HG03520 (cell line): ENCODE measurements around the gene CYP27B1.
A peak's percentile ranks its signal among the peaks of the same experiment; 100 is the strongest.
"Not testable (repeated sequence)": the region's sequence is repeated elsewhere in the genome, so short reads cannot be mapped to it uniquely, and the experiment has no call there.

Experiments
- ATAC-seq: cut with Tn5 transposase; IDR thresholded peaks from one replicate; pipeline ENCODE4 v1.9.1; 2021; ENCODE audit warnings: mild to moderate bottlenecking, moderate library complexity; ENCODE audit not compliant: unreplicated experiment

The CYP27B1 gene

GRCh38 chr12:57783861-57784260 lies 17.0 kb upstream of the CYP27B1 start:
- ATAC-seq = no peak

DNA sequence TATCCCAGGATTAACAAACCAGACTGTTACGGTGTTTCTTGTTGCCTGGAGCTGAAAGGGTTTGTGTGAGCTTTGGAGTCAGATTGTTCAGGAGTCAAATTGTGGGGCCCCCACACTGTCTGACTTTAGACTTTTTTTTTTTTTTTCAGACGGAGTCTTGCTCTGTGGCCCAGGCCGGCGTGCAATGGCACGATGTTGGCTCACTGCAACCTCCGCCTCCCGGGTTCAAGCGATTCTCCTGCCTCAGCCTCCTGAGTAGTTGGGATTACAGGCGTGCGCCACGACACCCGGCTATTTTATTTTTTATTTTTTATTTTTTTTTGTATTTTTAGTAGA lies 16.6 kb upstream of the CYP27B1 start:
- ATAC-seq = no peak

DNA sequence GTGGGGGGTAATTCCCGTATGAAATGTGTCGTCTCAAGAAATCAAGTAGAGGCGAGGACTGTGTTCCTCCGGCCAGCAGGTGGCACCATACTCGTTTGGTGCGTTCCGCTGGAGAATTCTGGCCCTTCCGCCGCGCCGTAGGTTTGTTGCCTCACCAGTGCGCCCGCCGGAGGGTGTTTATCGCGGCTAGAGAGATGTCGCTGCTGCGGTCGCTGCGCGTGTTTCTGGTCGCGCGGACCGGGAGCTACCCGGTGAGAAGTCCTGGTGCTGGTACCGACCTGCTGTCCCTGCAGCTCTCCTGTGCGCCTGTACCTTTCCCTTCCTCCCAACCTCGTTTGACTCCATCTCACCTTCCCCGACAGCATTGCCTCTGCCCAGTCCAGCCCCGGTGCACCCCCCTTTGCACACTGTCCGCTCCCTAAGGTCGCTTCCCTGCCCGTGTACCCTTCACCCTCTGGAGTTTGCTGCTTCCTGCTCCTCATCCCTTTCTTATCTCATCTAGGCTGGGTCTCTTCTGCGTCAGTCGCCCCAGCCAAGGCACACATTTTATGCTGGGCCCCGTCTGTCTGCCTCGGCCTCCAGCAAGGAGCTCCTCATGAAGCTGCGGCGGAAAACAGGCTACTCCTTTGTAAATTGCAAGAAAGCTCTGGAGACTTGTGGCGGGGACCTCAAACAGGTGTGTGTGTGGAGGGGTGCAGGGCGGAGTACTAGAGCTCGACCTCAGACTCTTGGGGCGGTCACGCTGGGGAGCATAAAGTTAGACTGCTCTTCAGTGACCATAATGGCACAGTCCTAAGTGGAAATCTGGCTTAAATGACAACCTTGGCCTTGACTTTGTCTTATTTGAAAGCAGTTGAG lies 16.0 kb upstream of the CYP27B1 start, which contains the start of gene TSFM:
TSFM (plus strand) TSS at position 180 of the 858 bp plus-strand sequence; CDS start at position 195, 15 bp downstream.
- peak; percentile 74 for ATAC-seq

GRCh38 chr12:57782243-57782607 lies 15.3 kb upstream of the CYP27B1 start:
- ATAC-seq = peak; percentile 19

GRCh38 chr12:57781801-57782200 lies 14.9 kb upstream of the CYP27B1 start:
- no peak for ATAC-seq

DNA sequence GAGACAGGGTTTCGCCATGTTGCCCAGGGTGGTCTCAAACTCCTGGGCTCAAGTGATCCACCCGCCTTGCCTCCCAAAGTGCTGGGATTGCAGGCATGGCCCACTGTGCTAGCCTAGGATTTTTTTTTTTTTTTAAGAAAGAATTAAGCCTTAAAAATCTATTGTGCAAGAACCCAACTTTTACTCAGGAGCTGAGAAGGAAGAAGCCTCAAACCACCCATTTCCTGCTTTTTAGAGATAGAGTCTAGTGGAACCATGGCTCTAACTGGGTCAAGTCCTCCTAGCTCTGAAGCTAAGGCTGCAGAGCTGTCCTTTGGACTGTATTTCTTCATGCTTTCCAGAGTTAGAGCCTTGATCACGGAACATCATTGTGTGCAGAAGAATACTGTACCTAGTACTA lies 14.4 kb upstream of the CYP27B1 start:
- no peak for ATAC-seq

DNA sequence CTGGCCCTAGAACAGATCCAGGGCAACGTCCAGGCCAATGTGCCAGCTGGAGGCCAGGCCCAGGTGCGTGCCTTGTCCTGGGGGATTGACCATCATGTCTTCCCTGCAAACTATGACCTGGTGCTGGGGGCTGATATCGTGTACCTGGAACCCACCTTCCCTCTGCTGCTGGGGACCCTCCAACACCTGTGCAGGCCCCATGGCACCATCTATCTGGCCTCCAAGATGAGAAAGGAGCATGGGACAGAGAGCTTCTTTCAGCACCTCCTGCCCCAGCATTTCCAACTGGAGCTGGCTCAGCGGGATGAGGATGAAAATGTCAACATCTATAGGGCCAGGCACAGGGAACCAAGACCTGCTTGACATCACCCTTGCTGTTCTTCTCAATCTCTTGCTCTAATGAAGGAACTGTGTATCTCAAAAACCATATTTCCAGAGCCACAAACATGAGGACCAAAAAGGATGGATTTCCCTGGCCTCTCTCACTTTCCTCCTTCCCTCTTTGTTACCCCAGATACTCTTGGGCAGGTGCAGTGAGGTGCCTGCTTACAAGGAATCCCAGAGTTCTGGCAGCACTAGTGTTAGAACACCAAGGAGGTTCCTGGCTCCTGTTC lies 13.5 kb upstream of the CYP27B1 start:
- ATAC-seq = no peak

DNA sequence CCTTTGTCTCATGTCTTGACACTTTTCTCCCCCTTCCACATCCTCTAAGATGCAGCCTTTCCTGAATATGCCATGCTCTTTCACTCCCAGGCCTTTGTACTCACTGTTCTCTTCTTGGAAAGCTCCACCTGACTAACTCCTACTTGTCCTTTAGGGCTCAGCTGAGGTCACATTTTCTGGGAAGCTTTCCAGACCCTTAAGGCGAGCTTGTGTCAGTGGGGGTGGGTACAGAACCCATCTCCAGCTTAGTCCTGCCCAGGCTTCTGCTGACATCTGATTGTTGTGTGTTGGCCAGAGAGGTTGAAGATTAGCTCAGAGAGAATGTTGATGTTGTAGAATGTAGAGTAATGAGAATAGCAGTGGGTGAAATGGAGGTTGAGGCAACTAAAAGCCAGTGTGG lies 12.9 kb upstream of the CYP27B1 start:
- no peak for ATAC-seq

DNA sequence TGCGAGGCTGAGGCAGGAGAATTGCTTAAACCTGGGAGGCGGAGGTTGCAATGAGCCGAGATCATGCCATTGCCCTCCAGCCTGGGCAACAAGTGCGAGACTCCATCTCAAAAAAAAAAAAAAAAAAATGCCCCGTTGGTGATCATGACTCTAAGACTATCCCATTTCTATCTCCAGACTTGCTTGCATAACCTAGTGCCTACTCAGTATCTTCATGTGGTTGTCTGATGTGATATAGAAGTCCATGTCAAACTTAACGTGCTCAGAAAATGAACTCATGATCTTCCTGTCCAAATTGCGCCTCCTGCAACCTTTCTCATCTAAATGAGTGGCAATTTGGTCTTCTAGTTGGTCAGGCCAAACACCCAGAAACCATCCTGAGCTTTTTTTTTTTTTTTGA lies 11.0 kb upstream of the CYP27B1 start:
- no peak for ATAC-seq

DNA sequence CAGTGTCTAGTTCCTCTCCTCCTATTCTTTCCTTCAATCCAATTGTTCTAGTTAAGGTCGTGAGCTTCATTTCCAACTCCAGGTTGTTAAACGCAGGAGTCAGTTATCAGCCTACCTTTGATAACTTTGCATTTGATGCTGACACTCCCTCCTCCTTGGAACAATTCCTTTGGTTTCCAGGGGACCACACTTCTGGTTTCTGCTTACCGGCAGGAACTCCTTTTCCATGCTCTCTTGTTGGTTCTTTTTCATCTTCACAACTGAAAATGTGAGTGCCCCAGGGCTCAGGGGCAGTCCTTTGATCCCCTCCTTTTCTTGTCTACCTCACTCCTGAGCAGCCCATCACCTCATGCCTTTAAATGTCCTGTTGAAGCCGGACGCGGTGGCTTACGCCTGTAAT lies 10.5 kb upstream of the CYP27B1 start:
- no peak for ATAC-seq

DNA sequence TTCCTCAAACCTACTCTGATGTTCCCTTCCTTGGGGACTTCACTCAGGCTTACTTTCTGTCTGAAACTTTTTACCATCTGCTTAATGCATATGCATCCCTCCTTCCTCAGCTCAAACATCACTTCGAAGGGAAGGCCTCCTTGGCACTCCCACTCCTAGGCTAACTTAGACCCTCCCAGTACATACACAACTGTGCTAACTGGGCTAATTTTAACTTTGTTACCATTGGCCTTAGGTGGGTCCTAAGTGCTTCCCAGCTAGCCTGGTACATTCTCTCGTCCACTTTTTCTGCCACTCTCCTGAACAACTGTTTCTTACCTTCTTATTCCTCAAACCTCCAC lies 9.3 kb upstream of the CYP27B1 start:
- no peak for ATAC-seq

DNA sequence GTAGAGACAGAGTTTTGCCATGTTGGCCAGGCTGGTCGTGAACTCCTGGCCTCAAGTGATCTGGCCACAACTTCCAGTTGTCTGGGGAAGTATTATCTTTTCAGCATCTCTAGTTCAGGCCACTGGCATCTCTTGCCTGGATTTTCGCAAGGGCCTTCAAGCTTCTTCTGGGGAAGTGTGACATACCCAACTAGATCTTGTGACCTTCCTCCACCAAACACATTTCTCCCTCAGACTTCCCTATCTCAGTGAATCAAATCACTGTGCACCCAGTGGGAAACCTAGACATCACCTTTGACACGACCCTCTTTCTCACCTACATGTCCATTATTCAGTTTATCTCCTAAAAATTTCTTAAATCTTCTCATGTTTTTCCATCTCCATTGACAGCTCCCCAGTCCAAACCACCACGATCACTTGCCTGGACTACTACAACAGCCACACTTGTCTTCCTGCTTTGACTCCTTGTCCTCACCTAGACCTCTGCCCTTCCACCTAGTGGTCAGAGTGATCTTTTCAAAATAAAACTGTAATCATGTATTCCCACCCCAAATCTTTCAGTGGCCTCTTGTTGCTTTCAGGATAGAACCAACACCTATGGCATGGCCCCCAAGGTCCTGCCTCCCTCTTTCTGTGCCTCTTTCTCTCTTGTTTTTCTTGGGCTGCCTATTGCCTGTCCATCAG lies 8.8 kb upstream of the CYP27B1 start:
- ATAC-seq = no peak

GRCh38 chr12:57775044-57775443 lies 8.2 kb upstream of the CYP27B1 start:
- ATAC-seq = no peak

DNA sequence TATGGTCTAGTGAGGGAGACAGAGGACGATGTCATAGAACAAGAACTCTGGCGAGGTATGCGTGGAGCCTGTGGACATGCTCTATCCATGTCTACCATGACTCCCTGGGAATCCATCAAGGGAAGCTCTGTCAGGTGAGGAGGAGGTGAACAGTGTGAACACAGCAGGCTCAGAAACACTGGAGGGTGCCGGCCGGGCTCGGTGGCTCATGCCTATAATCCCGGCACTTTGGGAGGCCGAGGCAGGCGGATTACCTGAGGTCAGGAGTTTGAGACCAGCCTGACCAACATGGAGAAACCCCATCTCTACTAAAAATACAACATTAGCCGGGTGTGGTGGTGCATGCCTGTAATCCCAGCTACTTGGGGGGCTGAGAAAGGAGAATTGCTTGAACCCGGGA lies 7.8 kb upstream of the CYP27B1 start:
- not testable (repeated sequence) for ATAC-seq

GRCh38 chr12:57772429-57773322 lies 5.8 kb upstream of the CYP27B1 start, which contains the start of gene EEF1AKMT3:
Gene EEF1AKMT3, plus strand, starts transcription at chr12:57772614. Its CDS starts 111 bp downstream, at chr12:57772725.
- ATAC-seq = peak; percentile 4

DNA sequence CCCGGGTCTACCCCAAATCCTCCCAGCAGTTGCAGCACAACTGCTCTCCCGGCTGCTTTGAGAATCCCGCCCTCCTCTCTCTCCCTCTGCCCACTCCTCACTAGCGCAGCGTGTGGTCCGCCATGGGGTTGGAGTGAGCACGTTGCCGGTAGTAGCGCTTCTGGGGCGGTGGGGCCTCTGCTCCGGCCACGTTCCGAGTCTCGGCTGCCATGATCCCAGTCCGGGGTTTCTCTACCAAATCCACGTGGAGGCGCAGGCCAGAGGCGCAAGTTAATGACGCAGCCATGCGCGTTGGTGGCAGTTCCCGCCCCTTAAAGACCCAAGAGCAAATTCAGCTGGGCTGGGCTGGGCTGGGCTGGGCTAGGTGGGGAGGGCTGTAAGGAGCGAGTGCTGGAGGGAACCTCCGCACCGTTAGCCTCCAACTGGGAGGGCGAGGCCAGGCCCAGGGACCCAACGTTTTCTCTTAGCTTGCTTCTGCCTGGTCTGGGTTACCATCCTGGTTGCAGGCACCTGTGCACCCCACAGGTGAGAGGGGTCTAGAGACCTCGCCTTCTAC lies 5.1 kb upstream of the CYP27B1 start, which contains the start of gene METTL1:
METTL1 (minus strand) TSS at position 233 of the 556 bp plus-strand sequence; CDS start at position 211, 22 bp downstream.
- ATAC-seq = peak; percentile 78

DNA sequence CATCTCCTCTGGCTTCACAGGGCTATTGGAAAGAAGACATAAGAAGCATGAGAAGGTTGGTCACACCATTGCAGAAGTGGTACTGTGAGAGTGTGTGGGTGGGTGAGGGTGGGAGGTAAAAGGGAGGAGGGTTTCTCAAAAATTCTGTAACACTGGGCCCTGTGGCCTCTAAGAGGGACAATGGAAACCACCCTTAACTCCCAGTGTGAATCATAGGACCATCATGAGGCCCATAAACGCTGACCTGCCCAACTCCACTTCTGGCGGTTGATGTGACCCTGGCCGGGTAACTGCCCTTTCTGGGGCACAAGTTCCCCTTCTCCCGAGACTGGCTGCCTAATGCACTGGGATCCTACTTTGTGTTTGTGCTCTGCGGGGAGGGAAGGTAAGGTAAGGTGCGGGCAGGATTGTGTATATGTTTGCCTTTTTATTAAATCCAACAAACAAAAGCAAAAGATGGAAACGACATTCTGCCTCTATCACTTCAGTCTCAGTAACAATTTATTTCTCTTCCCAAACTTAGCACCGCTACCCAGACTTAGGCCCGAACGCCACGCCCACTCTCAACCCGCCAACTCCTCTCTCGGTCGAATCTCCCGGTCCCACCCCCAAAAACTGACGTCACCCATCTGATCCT lies 4.5 kb upstream of the CYP27B1 start:
- peak; percentile 65 for ATAC-seq

GRCh38 chr12:57770734-57771133 lies 3.9 kb upstream of the CYP27B1 start:
- ATAC-seq = no peak

- no peak for ATAC-seq
These were observed 2.7 kb upstream of the CYP27B1 start for GRCh38 chr12:57769594-57769993.

DNA sequence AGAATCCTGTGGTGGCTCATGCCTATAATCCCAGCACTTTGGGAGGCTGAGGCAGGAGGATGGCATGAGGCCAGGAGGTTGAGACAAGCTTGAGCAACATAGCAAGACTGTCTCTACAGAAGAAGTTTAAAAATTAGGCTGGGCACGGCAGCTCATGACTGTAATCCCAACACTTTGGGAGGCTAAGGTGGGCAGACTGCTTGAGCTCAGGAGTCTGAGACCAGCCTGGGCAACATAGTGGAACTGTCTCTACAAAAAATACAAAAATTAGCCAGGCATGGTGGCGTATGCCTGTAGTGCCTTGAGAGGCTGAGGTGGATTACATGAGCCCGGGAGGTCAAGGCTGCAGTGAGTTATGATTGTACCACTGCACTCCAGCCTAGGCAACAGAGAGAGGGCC lies 998 bp upstream of the CYP27B1 start:
- ATAC-seq = no peak
